Measurements from ENCODE around the gene UPB1.

DNA sequence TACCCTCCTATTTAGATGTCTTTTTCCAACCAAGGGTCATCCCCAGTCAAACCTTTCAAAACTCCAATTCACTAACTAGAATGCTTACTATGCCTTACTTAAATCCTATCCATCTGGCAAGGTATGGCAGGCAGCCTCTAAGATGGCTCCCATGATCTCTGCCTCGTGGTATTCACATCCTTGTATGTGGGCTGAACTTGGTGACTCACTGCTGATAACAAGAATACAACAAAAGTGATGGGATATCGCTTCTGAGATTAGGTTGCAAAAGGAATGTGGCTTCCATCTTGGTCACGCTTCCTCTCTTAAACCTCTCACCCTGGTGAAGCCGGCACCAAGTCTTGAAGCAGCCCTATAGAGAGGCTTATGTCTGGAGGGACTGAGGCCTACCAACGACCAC is 29.6 kb upstream of the UPB1 start:
- no peak for TF ChIP-seq POLR2AphosphoS5 (IDR thresholded peaks at IDR 0.05)
- TF ChIP-seq, protein P1, sequence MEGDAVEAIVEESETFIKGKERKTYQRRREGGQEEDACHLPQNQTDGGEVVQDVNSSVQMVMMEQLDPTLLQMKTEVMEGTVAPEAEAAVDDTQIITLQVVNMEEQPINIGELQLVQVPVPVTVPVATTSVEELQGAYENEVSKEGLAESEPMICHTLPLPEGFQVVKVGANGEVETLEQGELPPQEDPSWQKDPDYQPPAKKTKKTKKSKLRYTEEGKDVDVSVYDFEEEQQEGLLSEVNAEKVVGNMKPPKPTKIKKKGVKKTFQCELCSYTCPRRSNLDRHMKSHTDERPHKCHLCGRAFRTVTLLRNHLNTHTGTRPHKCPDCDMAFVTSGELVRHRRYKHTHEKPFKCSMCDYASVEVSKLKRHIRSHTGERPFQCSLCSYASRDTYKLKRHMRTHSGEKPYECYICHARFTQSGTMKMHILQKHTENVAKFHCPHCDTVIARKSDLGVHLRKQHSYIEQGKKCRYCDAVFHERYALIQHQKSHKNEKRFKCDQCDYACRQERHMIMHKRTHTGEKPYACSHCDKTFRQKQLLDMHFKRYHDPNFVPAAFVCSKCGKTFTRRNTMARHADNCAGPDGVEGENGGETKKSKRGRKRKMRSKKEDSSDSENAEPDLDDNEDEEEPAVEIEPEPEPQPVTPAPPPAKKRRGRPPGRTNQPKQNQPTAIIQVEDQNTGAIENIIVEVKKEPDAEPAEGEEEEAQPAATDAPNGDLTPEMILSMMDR (IDR thresholded peaks at IDR 0.05): no peak

All from breast epithelium (tissue), 3 donors.